GM23338 (cell line): ENCODE data around the gene SETD4. TPM values are rescaled to one million over a fixed set of nuclear protein-coding genes. Genes with fewer than 3 reads are reported as not detected.

Experiments
- ATAC-seq: fragments of 200-7000 bp; cut with Tn5 transposase; 3 replicates; pipeline ENCODE4 v1.9.1; 2020
- DNase-seq: peaks from one replicate; pipeline ENCODE4 v3.0.0-alpha.2; 2015; ENCODE audit warnings: low spot score
- H2AFZ ChIP-seq: fragments of 200-600 bp; sonication (generic); 2 replicates; pipeline ENCODE4 v1.8.0; 2016; ENCODE audit warnings: antibody characterized with exemption, mild to moderate bottlenecking, moderate library complexity
- H3F3A ChIP-seq: fragments of 200-600 bp; sonication (generic); replicated peaks from 2 replicates; pipeline ENCODE4 v1.8.0; 2017; ENCODE audit warnings: antibody characterized with exemption, mixed run types, low read depth
- H3K27ac ChIP-seq: fragments of 200-600 bp; sonication (generic); 2 replicates; pipeline ENCODE4 v1.6.1; 2016; ENCODE audit warnings: low read depth
- H3K27me3 ChIP-seq: fragments of 200-600 bp; sonication (generic); 2 replicates; pipeline ENCODE4 v1.8.0; 2016; ENCODE audit warnings: mild to moderate bottlenecking, mixed run types, moderate library complexity; ENCODE audit not compliant: insufficient read depth
- H3K36me3 ChIP-seq: fragments of 200-600 bp; sonication (generic); 2 replicates; pipeline ENCODE4 v1.8.0; 2016; ENCODE audit warnings: mild to moderate bottlenecking; ENCODE audit not compliant: insufficient read depth
- H3K4me1 ChIP-seq: fragments of 200-600 bp; sonication (generic); 2 replicates; pipeline ENCODE4 v1.8.0; 2016; ENCODE audit warnings: mild to moderate bottlenecking, moderate library complexity; ENCODE audit not compliant: insufficient read depth
- H3K4me2 ChIP-seq: fragments of 200-600 bp; sonication (generic); 2 replicates; pipeline ENCODE4 v1.7.1; 2017; ENCODE audit warnings: mixed run types
- H3K4me3 ChIP-seq: fragments of 200-600 bp; sonication (generic); 2 replicates; pipeline ENCODE4 v1.6.1; 2016; ENCODE audit warnings: mixed run types
- H3K79me2 ChIP-seq: fragments of 200-600 bp; sonication (generic); replicated peaks from 2 replicates; pipeline ENCODE4 v1.8.0; 2017; ENCODE audit warnings: mild to moderate bottlenecking; ENCODE audit not compliant: insufficient read depth
- H3K9me2 ChIP-seq: fragments of 200-600 bp; sonication (generic); 2 replicates; pipeline ENCODE4 v1.8.0; 2017; ENCODE audit not compliant: insufficient read depth
- H4K20me1 ChIP-seq: fragments of 200-600 bp; sonication (generic); replicated peaks from 2 replicates; pipeline ENCODE4 v1.8.0; 2017; ENCODE audit warnings: mild to moderate bottlenecking; ENCODE audit not compliant: insufficient read depth
- H3K27ac Mint-ChIP-seq: 2 replicates; pipeline ENCODE4 v1.8.0; 2020; ENCODE audit warnings: inconsistent platforms, mild to moderate bottlenecking, moderate library complexity, mixed read lengths
- H3K27me3 Mint-ChIP-seq: 3 replicates; pipeline ENCODE4 v1.8.0; 2022; ENCODE audit warnings: low read depth, mild to moderate bottlenecking, moderate library complexity, mixed read lengths, inconsistent platforms; ENCODE audit not compliant: insufficient read depth, poor library complexity
- H3K36me3 Mint-ChIP-seq: 3 replicates; pipeline ENCODE4 v1.8.0; 2021; ENCODE audit warnings: low read depth, mild to moderate bottlenecking, inconsistent platforms, moderate library complexity, mixed read lengths
- H3K4me1 Mint-ChIP-seq: 3 replicates; pipeline ENCODE4 v1.8.0; 2020; ENCODE audit warnings: mild to moderate bottlenecking, inconsistent platforms, mixed read lengths
- H3K4me3 Mint-ChIP-seq: 3 replicates; pipeline ENCODE4 v1.8.0; 2021; ENCODE audit warnings: moderate library complexity, mild to moderate bottlenecking, inconsistent platforms, mixed read lengths
- H3K9me3 Mint-ChIP-seq: 3 replicates; pipeline ENCODE4 v1.8.0; 2020; ENCODE audit warnings: moderate library complexity, mild to moderate bottlenecking, inconsistent platforms, mixed read lengths
- CREB1 ChIP-seq: fragments of 250-450 bp; sonication (Bioruptor Pico); IDR thresholded peaks from 2 replicates; pipeline ENCODE4 v1.5.0; 2020; ENCODE audit warnings: low read depth, mild to moderate bottlenecking, moderate library complexity
- ETS1 ChIP-seq: IDR thresholded peaks from 2 replicates; pipeline ENCODE4 v1.6.1; 2016; ENCODE audit warnings: antibody characterized with exemption
- EZH2 ChIP-seq: fragments of 200-600 bp; sonication (generic); IDR thresholded peaks from one replicate; pipeline ENCODE4 v1.8.0; 2017; ENCODE audit warnings: antibody characterized with exemption, mild to moderate bottlenecking, low read depth; ENCODE audit not compliant: unreplicated experiment
- EZH2phosphoT487 ChIP-seq: fragments of 200-600 bp; sonication (generic); IDR thresholded peaks from one replicate; pipeline ENCODE4 v1.8.1; 2018; ENCODE audit warnings: antibody characterized with exemption; ENCODE audit not compliant: unreplicated experiment
- NANOG ChIP-seq: IDR thresholded peaks from 2 replicates; pipeline ENCODE4 v1.6.1; 2016; ENCODE audit warnings: antibody characterized with exemption, borderline replicate concordance
- POLR2AphosphoS5 ChIP-seq: IDR thresholded peaks from 2 replicates; pipeline ENCODE4 v1.6.1; 2016; ENCODE audit warnings: antibody characterized with exemption, low read depth
- REST ChIP-seq: IDR thresholded peaks from one replicate; pipeline ENCODE4 v1.6.1; 2018; ENCODE audit warnings: antibody characterized with exemption; ENCODE audit not compliant: unreplicated experiment
- STAT1 ChIP-seq: IDR thresholded peaks from one replicate; pipeline ENCODE4 v1.6.1; 2016; ENCODE audit warnings: antibody characterized with exemption; ENCODE audit not compliant: unreplicated experiment
- ZNF331 ChIP-seq: fragments of 250-450 bp; sonication (Bioruptor Pico); IDR thresholded peaks from 2 replicates; pipeline ENCODE4 v1.5.0; 2020; ENCODE audit warnings: low read depth, mild to moderate bottlenecking, moderate library complexity
- polyA plus RNA-seq: library from polyadenylated mRNA; unstranded; fragments of >200 nt; fragmentation: Nextera tagmentation; extraction: Ambion mirVana; gene quantifications from 2 replicates; pipeline ENCODE4 v1.2.1, GENCODE V29; 2016
- total RNA-seq: library from RNA; depleted of rRNA; stranded (reverse); fragments of >200 nt; shearing (Covaris generic); gene quantifications from 2 replicates; pipeline ENCODE4 v1.2.3, GENCODE V29; 2014
- TF ChIP-seq, protein P1 (sequence below), 2 experiments: fragments of 200-600 bp in 1 of 2; sonication (generic) in 1 of 2; conservative IDR thresholded peaks; 2 replicates each; pipeline versions ENCODE4 v1.5.1 to v1.6.1; 2016 to 2017; ENCODE audit warnings: antibody characterized with exemption in 2 of 2, low read depth in 2 of 2, mild to moderate bottlenecking in 2 of 2, moderate library complexity in 1 of 2
- TF ChIP-seq, protein P2 (sequence below): fragments of 250-450 bp; sonication (Bioruptor Pico); IDR thresholded peaks from 2 replicates; pipeline ENCODE4 v1.5.0; 2020; ENCODE audit warnings: mild to moderate bottlenecking, moderate library complexity

The SETD4 gene
- total and polyA plus RNA-seq, 2 experiments from 2014 or later, result 32.5 to 45.1 TPM

DNA sequence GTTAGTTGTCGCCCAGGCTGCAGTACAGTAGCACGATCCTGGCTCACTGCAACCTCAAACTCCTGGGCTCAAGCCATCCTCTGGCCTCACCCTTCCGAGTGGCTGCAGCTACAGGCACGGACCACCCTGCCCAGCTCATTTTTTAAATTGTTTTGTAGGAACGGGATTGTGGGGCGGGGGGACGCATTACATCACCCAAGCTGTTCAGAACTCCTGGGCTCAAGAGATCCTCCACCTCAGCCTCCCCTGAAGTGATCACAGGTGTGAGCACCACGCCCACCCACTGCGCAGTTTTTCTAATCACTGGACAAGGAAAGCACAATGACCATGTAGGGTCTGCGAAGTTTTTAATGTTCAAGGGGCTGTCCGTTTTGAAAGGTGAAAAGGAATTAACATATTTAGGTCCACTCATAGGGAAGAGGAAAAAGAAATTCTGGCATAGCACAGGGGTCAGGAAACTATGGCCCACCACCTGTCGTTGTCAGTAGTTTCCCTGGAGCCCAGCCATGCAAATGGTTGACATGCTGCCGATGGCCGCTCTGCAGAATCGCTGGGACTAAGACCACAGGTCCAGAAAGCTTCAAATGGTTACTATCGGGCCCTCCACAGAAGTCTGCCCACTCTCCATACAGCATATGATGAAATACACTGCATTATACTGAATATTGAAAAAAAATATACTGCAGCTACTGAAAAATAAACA, 26.0 kb downstream of the SETD4 start:
- peak overlapping the region; percentile 77 for H3K27ac Mint-ChIP-seq
- H3K27me3 Mint-ChIP-seq, result peaks cover 9% of the 10 kb centered on the region
- H3K4me2 ChIP-seq, result no peak overlapping the region
- no peak for TF ChIP-seq POLR2AphosphoS5
- TF ChIP-seq ETS1, result no peak
- TF ChIP-seq, protein P1, sequence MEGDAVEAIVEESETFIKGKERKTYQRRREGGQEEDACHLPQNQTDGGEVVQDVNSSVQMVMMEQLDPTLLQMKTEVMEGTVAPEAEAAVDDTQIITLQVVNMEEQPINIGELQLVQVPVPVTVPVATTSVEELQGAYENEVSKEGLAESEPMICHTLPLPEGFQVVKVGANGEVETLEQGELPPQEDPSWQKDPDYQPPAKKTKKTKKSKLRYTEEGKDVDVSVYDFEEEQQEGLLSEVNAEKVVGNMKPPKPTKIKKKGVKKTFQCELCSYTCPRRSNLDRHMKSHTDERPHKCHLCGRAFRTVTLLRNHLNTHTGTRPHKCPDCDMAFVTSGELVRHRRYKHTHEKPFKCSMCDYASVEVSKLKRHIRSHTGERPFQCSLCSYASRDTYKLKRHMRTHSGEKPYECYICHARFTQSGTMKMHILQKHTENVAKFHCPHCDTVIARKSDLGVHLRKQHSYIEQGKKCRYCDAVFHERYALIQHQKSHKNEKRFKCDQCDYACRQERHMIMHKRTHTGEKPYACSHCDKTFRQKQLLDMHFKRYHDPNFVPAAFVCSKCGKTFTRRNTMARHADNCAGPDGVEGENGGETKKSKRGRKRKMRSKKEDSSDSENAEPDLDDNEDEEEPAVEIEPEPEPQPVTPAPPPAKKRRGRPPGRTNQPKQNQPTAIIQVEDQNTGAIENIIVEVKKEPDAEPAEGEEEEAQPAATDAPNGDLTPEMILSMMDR (conservative IDR thresholded peaks at IDR 0.05; ENCODE audit: low read depth in 2 of 2), result no peak
- TF ChIP-seq, protein P2, sequence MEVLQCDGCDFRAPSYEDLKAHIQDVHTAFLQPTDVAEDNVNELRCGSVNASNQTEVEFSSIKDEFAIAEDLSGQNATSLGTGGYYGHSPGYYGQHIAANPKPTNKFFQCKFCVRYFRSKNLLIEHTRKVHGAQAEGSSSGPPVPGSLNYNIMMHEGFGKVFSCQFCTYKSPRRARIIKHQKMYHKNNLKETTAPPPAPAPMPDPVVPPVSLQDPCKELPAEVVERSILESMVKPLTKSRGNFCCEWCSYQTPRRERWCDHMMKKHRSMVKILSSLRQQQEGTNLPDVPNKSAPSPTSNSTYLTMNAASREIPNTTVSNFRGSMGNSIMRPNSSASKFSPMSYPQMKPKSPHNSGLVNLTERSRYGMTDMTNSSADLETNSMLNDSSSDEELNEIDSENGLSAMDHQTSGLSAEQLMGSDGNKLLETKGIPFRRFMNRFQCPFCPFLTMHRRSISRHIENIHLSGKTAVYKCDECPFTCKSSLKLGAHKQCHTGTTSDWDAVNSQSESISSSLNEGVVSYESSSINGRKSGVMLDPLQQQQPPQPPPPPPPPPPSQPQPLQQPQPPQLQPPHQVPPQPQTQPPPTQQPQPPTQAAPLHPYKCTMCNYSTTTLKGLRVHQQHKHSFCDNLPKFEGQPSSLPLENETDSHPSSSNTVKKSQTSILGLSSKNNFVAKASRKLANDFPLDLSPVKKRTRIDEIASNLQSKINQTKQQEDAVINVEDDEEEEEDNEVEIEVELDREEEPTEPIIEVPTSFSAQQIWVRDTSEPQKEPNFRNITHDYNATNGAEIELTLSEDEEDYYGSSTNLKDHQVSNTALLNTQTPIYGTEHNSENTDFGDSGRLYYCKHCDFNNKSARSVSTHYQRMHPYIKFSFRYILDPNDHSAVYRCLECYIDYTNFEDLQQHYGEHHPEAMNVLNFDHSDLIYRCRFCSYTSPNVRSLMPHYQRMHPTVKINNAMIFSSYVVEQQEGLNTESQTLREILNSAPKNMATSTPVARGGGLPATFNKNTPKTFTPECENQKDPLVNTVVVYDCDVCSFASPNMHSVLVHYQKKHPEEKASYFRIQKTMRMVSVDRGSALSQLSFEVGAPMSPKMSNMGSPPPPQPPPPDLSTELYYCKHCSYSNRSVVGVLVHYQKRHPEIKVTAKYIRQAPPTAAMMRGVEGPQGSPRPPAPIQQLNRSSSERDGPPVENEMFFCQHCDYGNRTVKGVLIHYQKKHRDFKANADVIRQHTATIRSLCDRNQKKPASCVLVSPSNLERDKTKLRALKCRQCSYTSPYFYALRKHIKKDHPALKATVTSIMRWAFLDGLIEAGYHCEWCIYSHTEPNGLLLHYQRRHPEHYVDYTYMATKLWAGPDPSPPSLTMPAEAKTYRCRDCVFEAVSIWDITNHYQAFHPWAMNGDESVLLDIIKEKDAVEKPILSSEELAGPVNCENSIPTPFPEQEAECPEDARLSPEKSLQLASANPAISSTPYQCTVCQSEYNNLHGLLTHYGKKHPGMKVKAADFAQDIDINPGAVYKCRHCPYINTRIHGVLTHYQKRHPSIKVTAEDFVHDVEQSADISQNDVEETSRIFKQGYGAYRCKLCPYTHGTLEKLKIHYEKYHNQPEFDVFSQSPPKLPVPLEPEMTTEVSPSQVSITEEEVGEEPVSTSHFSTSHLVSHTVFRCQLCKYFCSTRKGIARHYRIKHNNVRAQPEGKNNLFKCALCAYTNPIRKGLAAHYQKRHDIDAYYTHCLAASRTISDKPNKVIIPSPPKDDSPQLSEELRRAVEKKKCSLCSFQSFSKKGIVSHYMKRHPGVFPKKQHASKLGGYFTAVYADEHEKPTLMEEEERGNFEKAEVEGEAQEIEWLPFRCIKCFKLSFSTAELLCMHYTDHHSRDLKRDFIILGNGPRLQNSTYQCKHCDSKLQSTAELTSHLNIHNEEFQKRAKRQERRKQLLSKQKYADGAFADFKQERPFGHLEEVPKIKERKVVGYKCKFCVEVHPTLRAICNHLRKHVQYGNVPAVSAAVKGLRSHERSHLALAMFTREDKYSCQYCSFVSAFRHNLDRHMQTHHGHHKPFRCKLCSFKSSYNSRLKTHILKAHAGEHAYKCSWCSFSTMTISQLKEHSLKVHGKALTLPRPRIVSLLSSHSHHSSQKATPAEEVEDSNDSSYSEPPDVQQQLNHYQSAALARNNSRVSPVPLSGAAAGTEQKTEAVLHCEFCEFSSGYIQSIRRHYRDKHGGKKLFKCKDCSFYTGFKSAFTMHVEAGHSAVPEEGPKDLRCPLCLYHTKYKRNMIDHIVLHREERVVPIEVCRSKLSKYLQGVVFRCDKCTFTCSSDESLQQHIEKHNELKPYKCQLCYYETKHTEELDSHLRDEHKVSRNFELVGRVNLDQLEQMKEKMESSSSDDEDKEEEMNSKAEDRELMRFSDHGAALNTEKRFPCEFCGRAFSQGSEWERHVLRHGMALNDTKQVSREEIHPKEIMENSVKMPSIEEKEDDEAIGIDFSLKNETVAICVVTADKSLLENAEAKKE, result no peak
- no peak for TF ChIP-seq REST
- no peak for TF ChIP-seq ZNF331 (CRISPR knock-in tag)
- TF ChIP-seq EZH2, result no peak
- TF ChIP-seq NANOG, result no peak
- no peak for TF ChIP-seq STAT1
- no peak for TF ChIP-seq CREB1 (CRISPR knock-in tag)
- no peak for TF ChIP-seq EZH2phosphoT487
- peaks cover 6% of the 10 kb centered on the region; the same call in 1 of the 2 replicates for H4K20me1 ChIP-seq
- no peaks in the 10 kb centered on the region for H3K9me2 ChIP-seq
- H3K9me3 Mint-ChIP-seq, result peaks cover 5% of the 10 kb centered on the region; the same call in 1 of the 3 replicates
- peaks cover 61% of the 10 kb centered on the region for H3K36me3 Mint-ChIP-seq
- H3K36me3 ChIP-seq, result peaks cover 28% of the 10 kb centered on the region
- DNase-seq (no peak), ATAC-seq (no peak)
- H3K4me1 ChIP-seq, result peaks cover 20% of the 10 kb centered on the region
- peak overlapping the region; percentile 93 for H3K27ac ChIP-seq
- no peak overlapping the region for H3K4me3 ChIP-seq
- H3K4me3 Mint-ChIP-seq, result no peak overlapping the region
- no peaks in the 10 kb centered on the region for H3K27me3 ChIP-seq
- H2AFZ ChIP-seq, result no peak overlapping the region
- H3K4me1 Mint-ChIP-seq, result peaks cover 15% of the 10 kb centered on the region
- H3F3A ChIP-seq, result peaks cover 39% of the 10 kb centered on the region
- H3K79me2 ChIP-seq, result 0 out of 2 replicates have a peak, but pooled peaks cover 4% of the 10 kb centered on the region
